DOHH2 (cell line): ENCODE data around the gene SPDYE8.
"Not testable (repeated sequence)": the region's sequence is repeated elsewhere in the genome, so short reads cannot be mapped to it uniquely, and the experiment has no call there.

ENCODE experiments used
- CTCF ChIP-seq: fragments of 200-600 bp; sonication (generic); IDR thresholded peaks from one replicate; pipeline ENCODE4 v1.5.1; 2014; ENCODE audit warnings: antibody characterized with exemption, mild to moderate bottlenecking, low read depth, low read length; ENCODE audit not compliant: poor library complexity, severe bottlenecking
- EZH2phosphoT487 ChIP-seq: fragments of 200-600 bp; sonication (generic); IDR thresholded peaks from 2 replicates; pipeline ENCODE4 v1.6.1; 2017; ENCODE audit warnings: borderline replicate concordance, mild to moderate bottlenecking, antibody characterized with exemption, low read length, moderate library complexity, mixed read lengths

DNA sequence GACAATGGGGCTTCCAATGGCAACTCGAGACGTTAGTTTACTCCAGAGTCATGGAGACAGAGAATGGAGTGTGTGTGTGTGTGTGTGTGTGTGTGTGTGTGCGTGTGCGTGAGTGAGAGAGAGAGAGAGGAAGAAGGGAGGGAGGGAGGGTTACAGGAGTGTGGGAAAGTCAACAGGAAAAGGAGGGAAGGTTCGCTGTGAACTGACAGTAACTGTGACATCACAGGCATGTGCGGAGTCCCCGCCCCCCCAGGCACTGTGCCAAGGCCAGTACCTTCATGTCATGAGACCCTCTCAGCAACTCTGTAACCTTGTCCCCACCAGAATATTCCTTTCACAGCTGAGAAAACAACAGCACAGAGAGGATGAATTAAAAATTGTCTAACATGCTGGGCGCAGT lies 32.1 kb downstream of the SPDYE8 start:
- TF ChIP-seq CTCF, EZH2phosphoT487: not testable (repeated sequence)
